Esophagus (tissue), 2 donors: ENCODE data around the gene NKD2. TPM values are rescaled to one million over a fixed set of nuclear protein-coding genes. Genes with fewer than 3 reads are reported as not detected.

Source experiments
- H3K27ac ChIP-seq, 2 donors: one replicate each; pipeline ENCODE4 v1.5.1; 2013; ENCODE audit warnings: low read depth in 2 of 2, mild to moderate bottlenecking in 2 of 2, inconsistent platforms in 1 of 2, low read length in 1 of 2, moderate library complexity in 1 of 2
- H3K27me3 ChIP-seq, 2 donors: one replicate each; pipeline ENCODE4 v1.6.1; 2013; ENCODE audit warnings: low read length in 2 of 2, control low read depth in 1 of 2, mild to moderate bottlenecking in 1 of 2; ENCODE audit not compliant: insufficient read depth in 2 of 2, control insufficient read depth in 1 of 2
- H3K36me3 ChIP-seq, 2 donors: one replicate each; pipeline ENCODE4 v1.6.1; 2013; ENCODE audit warnings: low read length in 1 of 2; ENCODE audit not compliant: control insufficient read depth in 2 of 2, insufficient read depth in 2 of 2
- H3K4me1 ChIP-seq, 2 donors: one replicate each; pipeline ENCODE4 v1.6.1; 2013; ENCODE audit warnings: low read length in 1 of 2; ENCODE audit not compliant: control insufficient read depth in 2 of 2, insufficient read depth in 2 of 2
- H3K4me3 ChIP-seq, 2 donors: one replicate each; pipeline ENCODE4 v1.5.1; 2013; ENCODE audit warnings: low read length in 2 of 2, mild to moderate bottlenecking in 2 of 2, low read depth in 1 of 2, moderate library complexity in 1 of 2
- H3K9me3 ChIP-seq, 2 donors: one replicate each; pipeline ENCODE4 v1.6.1; 2013; ENCODE audit warnings: mild to moderate bottlenecking in 2 of 2, low read depth in 1 of 2, low read length in 1 of 2, moderate library complexity in 1 of 2; ENCODE audit not compliant: control insufficient read depth in 2 of 2, insufficient read depth in 1 of 2
- WGBS, 2 donors: extraction: QIAGEN DNeasy Blood & Tissue Kit; methylation state at CpG; one replicate each; pipeline ENCODE4 v1.1.7; 2013; 5-methylcytosine and 5-hydroxymethylcytosine counted together
- polyA plus RNA-seq, 2 donors: library from polyadenylated mRNA; stranded (reverse); fragments of 200-250 nt; gene quantifications; one replicate each; pipeline ENCODE4 v1.2.3, GENCODE V29; 2013
- donor health status: healthy with polysubstance abuse.
- donor health status: Bipolar disorder and iron deficiency.

NKD2 gene
- polyA plus RNA-seq, 2 donors, result 4.2 to 4.5 TPM

GRCh38 chr5:1015507-1015906 lies 6.9 kb downstream of the NKD2 start:
- no peak overlapping the region for H3K4me3 ChIP-seq
- H3K27me3 ChIP-seq, result peaks cover 0 to 3% of the 10 kb centered on the region in 2 donors
- H3K36me3 ChIP-seq, result no peaks in the 10 kb centered on the region
- H3K4me1 ChIP-seq, result peaks cover 0 to 11% of the 10 kb centered on the region in 2 donors
- WGBS, 2 donors, result 57 to 78% methylated on average over 9 to 10 of the region's 10 CpGs
- no peaks in the 10 kb centered on the region for H3K9me3 ChIP-seq
- no peak overlapping the region for H3K27ac ChIP-seq

GRCh38 chr5:1016036-1016435 lies 7.4 kb downstream of the NKD2 start:
- Histone ChIP-seq H3K9me3 (no peaks in the 10 kb centered on the region), H3K4me3 (no peak overlapping the region), H3K27ac (no peak overlapping the region), H3K27me3 (peaks cover 0 to 2% of the 10 kb centered on the region in 2 donors), H3K4me1 (peaks cover 0 to 9% of the 10 kb centered on the region in 2 donors), H3K36me3 (no peaks in the 10 kb centered on the region)
- 44 to 68% methylated on average over 19 of the region's 19 CpGs for WGBS, 2 donors

GRCh38 chr5:1016476-1016875 lies 7.9 kb downstream of the NKD2 start:
- Histone ChIP-seq H3K27me3 (peaks cover 0 to 2% of the 10 kb centered on the region in 2 donors), H3K27ac (no peak overlapping the region), H3K9me3 (no peaks in the 10 kb centered on the region), H3K36me3 (no peaks in the 10 kb centered on the region), H3K4me3 (no peak overlapping the region), H3K4me1 (peaks cover 0 to 9% of the 10 kb centered on the region in 2 donors)
- WGBS, 2 donors, result 54 to 56% methylated on average over 16 of the region's 16 CpGs

- 66 to 73% methylated on average over 12 of the region's 12 CpGs for WGBS, 2 donors
- Histone ChIP-seq H3K4me1 (peaks cover 0 to 9% of the 10 kb centered on the region in 2 donors), H3K4me3 (no peak overlapping the region), H3K36me3 (no peaks in the 10 kb centered on the region), H3K9me3 (no peaks in the 10 kb centered on the region), H3K27me3 (peaks cover 0 to 2% of the 10 kb centered on the region in 2 donors), H3K27ac (no peak overlapping the region)
Measured at GRCh38 chr5:1017056-1017455, 8.5 kb downstream of the NKD2 start.

- H3K27ac ChIP-seq, result no peak overlapping the region
- no peaks in the 10 kb centered on the region for H3K36me3 ChIP-seq
- WGBS, 2 donors, result 91 to 93% methylated on average over 19 of the region's 19 CpGs
- no peaks in the 10 kb centered on the region for H3K9me3 ChIP-seq
- H3K4me1 ChIP-seq, result peaks cover 0 to 9% of the 10 kb centered on the region in 2 donors
- H3K4me3 ChIP-seq, result no peak overlapping the region
- peaks cover 0 to 2% of the 10 kb centered on the region in 2 donors for H3K27me3 ChIP-seq
Measured at GRCh38 chr5:1017691-1018455, 9.3 kb downstream of the NKD2 start.

- no peak overlapping the region for H3K27ac ChIP-seq
- no peaks in the 10 kb centered on the region for H3K36me3 ChIP-seq
- peaks cover 0 to 7% of the 10 kb centered on the region in 2 donors for H3K4me1 ChIP-seq
- 88 to 95% methylated on average over 9 of the region's 9 CpGs for WGBS, 2 donors
- peaks cover 0 to 2% of the 10 kb centered on the region in 2 donors for H3K27me3 ChIP-seq
- H3K4me3 ChIP-seq, result no peak overlapping the region
- H3K9me3 ChIP-seq, result no peaks in the 10 kb centered on the region
Measured at GRCh38 chr5:1018596-1018995, 10.0 kb downstream of the NKD2 start.

- H3K27me3 ChIP-seq, result peaks cover 0 to 2% of the 10 kb centered on the region in 2 donors
- no peak overlapping the region for H3K4me3 ChIP-seq
- no peaks in the 10 kb centered on the region for H3K36me3 ChIP-seq
- H3K4me1 ChIP-seq, result peaks cover 0 to 5% of the 10 kb centered on the region in 2 donors
- H3K27ac ChIP-seq, result no peak overlapping the region
- 82 to 85% methylated on average over 37 of the region's 37 CpGs for WGBS, 2 donors
- no peaks in the 10 kb centered on the region for H3K9me3 ChIP-seq
Measured at GRCh38 chr5:1019001-1019905, 10.7 kb downstream of the NKD2 start.

GRCh38 chr5:1020452-1020961 lies 11.9 kb downstream of the NKD2 start:
- 75 to 77% methylated on average over 16 of the region's 16 CpGs for WGBS, 2 donors
- Histone ChIP-seq H3K27ac (no peak overlapping the region), H3K36me3 (no peaks in the 10 kb centered on the region), H3K9me3 (no peaks in the 10 kb centered on the region), H3K4me1 (peaks cover 0 to 3% of the 10 kb centered on the region in 2 donors), H3K4me3 (no peak overlapping the region), H3K27me3 (peaks cover 0 to 2% of the 10 kb centered on the region in 2 donors)

GRCh38 chr5:1021136-1021968 lies 12.8 kb downstream of the NKD2 start:
- Histone ChIP-seq H3K36me3 (no peaks in the 10 kb centered on the region), H3K9me3 (no peaks in the 10 kb centered on the region), H3K27ac (no peak overlapping the region), H3K4me1 (peaks cover 0 to 3% of the 10 kb centered on the region in 2 donors), H3K27me3 (peaks cover 0 to 2% of the 10 kb centered on the region in 2 donors), H3K4me3 (no peak overlapping the region)
- 60 to 64% methylated on average over 29 of the region's 29 CpGs for WGBS, 2 donors
